CD4-positive, CD25-positive, alpha-beta regulatory T cell (primary cell): Measurements from ENCODE around the gene SRGAP3. TPM values are rescaled to one million over a fixed set of nuclear protein-coding genes. Genes with fewer than 3 reads are reported as not detected.
A peak's percentile ranks its signal among the peaks of the same experiment; 100 is the strongest.

Experiments used
- ATAC-seq, 2 donors: fragments of 150-1000 bp; cut with Tn5 transposase; one replicate each; pipeline ENCODE4 v1.10.0; 2021; ENCODE audit warnings: low read depth in 2 of 2, moderate number of reproducible peaks in 2 of 2, moderate library complexity in 1 of 2
- DNase-seq, 3 donors: peaks; one replicate each; pipeline versions ENCODE4 v3.0.0 to v3.0.0-alpha.2; 2012 to 2022; ENCODE audit warnings: mixed read lengths in 1 of 3
- H3K27ac ChIP-seq: one replicate; pipeline ENCODE4 v1.7.0; 2013; ENCODE audit warnings: mild to moderate bottlenecking, low read length; ENCODE audit not compliant: insufficient read depth, poor library complexity, severe bottlenecking
- H3K27me3 ChIP-seq: one replicate; pipeline ENCODE4 v1.7.0; 2013; ENCODE audit warnings: low read length; ENCODE audit not compliant: control insufficient read depth, insufficient read depth
- H3K36me3 ChIP-seq: one replicate; pipeline ENCODE4 v1.7.0; 2013; ENCODE audit warnings: mild to moderate bottlenecking, low read length, moderate library complexity; ENCODE audit not compliant: control insufficient read depth, insufficient read depth
- H3K4me1 ChIP-seq: 2 replicates; pipeline ENCODE4 v1.7.0; 2013; ENCODE audit warnings: mild to moderate bottlenecking, low read length; ENCODE audit not compliant: insufficient read depth, control insufficient read depth, poor library complexity, severe bottlenecking
- H3K4me3 ChIP-seq: one replicate; pipeline ENCODE4 v1.7.0; 2013; ENCODE audit warnings: low read depth, mild to moderate bottlenecking, low read length, moderate library complexity
- H3K9me3 ChIP-seq, 2 experiments: 1 replicate in 1 of 2; 2 replicates in 1 of 2; pipeline ENCODE4 v1.7.0; 2013; ENCODE audit warnings: low read length in 2 of 2, mild to moderate bottlenecking in 1 of 2, moderate library complexity in 1 of 2; ENCODE audit not compliant: control insufficient read depth in 2 of 2
- H3K27ac Mint-ChIP-seq, 3 donors: one replicate each; pipeline ENCODE4 v1.8.0; 2020 to 2022; ENCODE audit warnings: mild to moderate bottlenecking in 3 of 3, mixed read lengths in 3 of 3, moderate library complexity in 2 of 3
- H3K27me3 Mint-ChIP-seq: one replicate; pipeline ENCODE4 v1.8.0; 2022; ENCODE audit warnings: mild to moderate bottlenecking, mixed read lengths
- H3K36me3 Mint-ChIP-seq: one replicate; pipeline ENCODE4 v1.8.0; 2020; ENCODE audit warnings: mixed read lengths
- H3K4me1 Mint-ChIP-seq, 4 donors: one replicate each; pipeline ENCODE4 v1.8.0; 2020 to 2022; ENCODE audit warnings: mixed read lengths in 4 of 4, mild to moderate bottlenecking in 1 of 4
- H3K4me3 Mint-ChIP-seq, 4 donors: one replicate each; pipeline ENCODE4 v1.8.0; 2020 to 2022; ENCODE audit warnings: mild to moderate bottlenecking in 4 of 4, mixed read lengths in 4 of 4, moderate library complexity in 3 of 4
- H3K9me3 Mint-ChIP-seq, 7 donors: one replicate each; pipeline ENCODE4 v1.8.0; 2020 to 2022; ENCODE audit warnings: mixed read lengths in 7 of 7, mild to moderate bottlenecking in 3 of 7, moderate library complexity in 2 of 7
- polyA plus RNA-seq, 4 donors: library from polyadenylated mRNA; unstranded; fragments of 300-500 nt; fragmentation: Illumina TruSeq; gene quantifications; one replicate each; pipeline ENCODE4 v1.2.3, GENCODE V29; 2021
- total RNA-seq: library from RNA; stranded (reverse); gene quantifications from one replicate; pipeline ENCODE4 v1.2.3, GENCODE V29; 2022

SRGAP3 gene
- total and polyA plus RNA-seq, 5 donors from 2014 or later: 1.8 to 8.1 (median 2.8) TPM

- Mint-ChIP-seq H3K4me3 (no peak overlapping the region), H3K27ac (no peak overlapping the region), H3K36me3 (no peaks in the 10 kb centered on the region), H3K27me3 (peaks cover 23% of the 10 kb centered on the region), H3K4me1 (peaks cover 0 to 4% (median 0%) of the 10 kb centered on the region in 4 donors), H3K9me3 (peaks cover 0 to 1% (median 0%) of the 10 kb centered on the region in 7 donors)
- peak; percentile 65 to 74 (median 71) for DNase-seq
- Histone ChIP-seq H3K36me3 (no peaks in the 10 kb centered on the region), H3K4me1 (no peaks in the 10 kb centered on the region), H3K27ac (no peak overlapping the region), H3K9me3 (no peaks in the 10 kb centered on the region), H3K27me3 (peaks cover 12% of the 10 kb centered on the region), H3K4me3 (no peak overlapping the region)
- peak; percentile 72 to 84 for ATAC-seq
These were observed 278.4 kb downstream of the SRGAP3 start for GRCh38 chr3:8970971-8971589.

- DNase-seq (no peak), ATAC-seq (no peak)
- no peaks in the 10 kb centered on the region for H3K9me3 Mint-ChIP-seq
- peaks cover 23% of the 10 kb centered on the region for H3K27me3 Mint-ChIP-seq
- no peaks in the 10 kb centered on the region for H3K36me3 Mint-ChIP-seq
- H3K4me1 Mint-ChIP-seq: peaks cover 0 to 4% (median under 1%) of the 10 kb centered on the region in 4 donors
- no peak overlapping the region for H3K27ac Mint-ChIP-seq
- Histone ChIP-seq H3K4me3 (no peak overlapping the region), H3K9me3 (no peaks in the 10 kb centered on the region), H3K36me3 (no peaks in the 10 kb centered on the region), H3K27me3 (peaks cover 12% of the 10 kb centered on the region), H3K4me1 (no peaks in the 10 kb centered on the region), H3K27ac (no peak overlapping the region)
- no peak overlapping the region for H3K4me3 Mint-ChIP-seq
These were observed 280.2 kb downstream of the SRGAP3 start for GRCh38 chr3:8969241-8969640.

GRCh38 chr3:8968375-8968882 is 281.0 kb downstream of the SRGAP3 start:
- no peaks in the 10 kb centered on the region for H3K9me3 Mint-ChIP-seq
- no peak for DNase-seq
- peaks cover 24% of the 10 kb centered on the region for H3K27me3 Mint-ChIP-seq

GRCh38 chr3:8967553-8967952 is 281.9 kb downstream of the SRGAP3 start:
- Histone ChIP-seq H3K27me3 (peaks cover 12% of the 10 kb centered on the region), H3K4me3 (no peak overlapping the region), H3K27ac (no peak overlapping the region), H3K9me3 (no peaks in the 10 kb centered on the region), H3K36me3 (no peaks in the 10 kb centered on the region), H3K4me1 (peaks cover 9% of the 10 kb centered on the region)
- Mint-ChIP-seq H3K4me1 (peaks cover 5 to 17% (median 9%) of the 10 kb centered on the region in 4 donors), H3K9me3 (no peaks in the 10 kb centered on the region), H3K27me3 (peaks cover 27% of the 10 kb centered on the region), H3K27ac (no peak overlapping the region), H3K36me3 (no peaks in the 10 kb centered on the region), H3K4me3 (peak overlapping the region in 1 of 4 donors; percentile 78)
- no peak for DNase-seq
- ATAC-seq: no peak

More at GRCh38 chr3:8968375-8968882, 281.0 kb downstream of the SRGAP3 start:
- peaks cover 4% of the 10 kb centered on the region for H3K4me1 ChIP-seq
- no peak overlapping the region for H3K4me3 ChIP-seq
- no peak overlapping the region for H3K27ac ChIP-seq
- Mint-ChIP-seq H3K4me1 (peaks cover 2 to 8% (median 3%) of the 10 kb centered on the region in 4 donors), H3K4me3 (peak overlapping the region in 1 of 4 donors; percentile 78), H3K27ac (peak overlapping the region in 1 of 3 donors; percentile 53), H3K36me3 (no peaks in the 10 kb centered on the region)
- no peaks in the 10 kb centered on the region for H3K9me3 ChIP-seq
- ATAC-seq: no peak
- peaks cover 12% of the 10 kb centered on the region for H3K27me3 ChIP-seq
- H3K36me3 ChIP-seq: no peaks in the 10 kb centered on the region

- H3K27ac Mint-ChIP-seq: no peak overlapping the region
These were observed 282.6 kb downstream of the SRGAP3 start for GRCh38 chr3:8966820-8967348.

GRCh38 chr3:8966150-8966819 is 283.2 kb downstream of the SRGAP3 start:
- ATAC-seq (no peak), DNase-seq (no peak)
- Mint-ChIP-seq H3K9me3 (no peaks in the 10 kb centered on the region), H3K36me3 (no peaks in the 10 kb centered on the region), H3K4me3 (peak overlapping the region in 1 of 4 donors; percentile 42), H3K27ac (no peak overlapping the region), H3K27me3 (peaks cover 27% of the 10 kb centered on the region), H3K4me1 (peaks cover 10 to 30% (median 15%) of the 10 kb centered on the region in 4 donors)
- no peak overlapping the region for H3K4me3 ChIP-seq
- peaks cover 15% of the 10 kb centered on the region for H3K4me1 ChIP-seq
- H3K9me3 ChIP-seq: no peaks in the 10 kb centered on the region
- no peak overlapping the region for H3K27ac ChIP-seq
- H3K27me3 ChIP-seq: peaks cover 12% of the 10 kb centered on the region
- H3K36me3 ChIP-seq: no peaks in the 10 kb centered on the region

More at GRCh38 chr3:8966820-8967348, 282.6 kb downstream of the SRGAP3 start:
- ATAC-seq (no peak), DNase-seq (no peak)
- Histone ChIP-seq H3K4me3 (no peak overlapping the region), H3K9me3 (no peaks in the 10 kb centered on the region), H3K27ac (no peak overlapping the region), H3K36me3 (no peaks in the 10 kb centered on the region), H3K4me1 (peaks cover 15% of the 10 kb centered on the region), H3K27me3 (peaks cover 12% of the 10 kb centered on the region)
- no peaks in the 10 kb centered on the region for H3K36me3 Mint-ChIP-seq
- peak overlapping the region in 1 of 4 donors; percentile 42 for H3K4me3 Mint-ChIP-seq
- peaks cover 27% of the 10 kb centered on the region for H3K27me3 Mint-ChIP-seq
- H3K9me3 Mint-ChIP-seq: no peaks in the 10 kb centered on the region
- peaks cover 7 to 24% (median 14%) of the 10 kb centered on the region in 4 donors for H3K4me1 Mint-ChIP-seq

GRCh38 chr3:8964436-8965370 is 284.7 kb downstream of the SRGAP3 start:
- H3K36me3 ChIP-seq: no peaks in the 10 kb centered on the region
- peaks cover 15% of the 10 kb centered on the region for H3K4me1 ChIP-seq
- no peak for ATAC-seq
- H3K27ac ChIP-seq: no peak overlapping the region
- H3K27ac Mint-ChIP-seq: peak overlapping the region in 2 of 3 donors; percentile 99
- H3K9me3 Mint-ChIP-seq: no peaks in the 10 kb centered on the region
- H3K27me3 ChIP-seq: peaks cover 8% of the 10 kb centered on the region
- peaks cover 4% of the 10 kb centered on the region for H3K36me3 Mint-ChIP-seq
- H3K27me3 Mint-ChIP-seq: peaks cover 20% of the 10 kb centered on the region
- no peak for DNase-seq
- no peaks in the 10 kb centered on the region for H3K9me3 ChIP-seq
- peak overlapping the region; percentile 35 to 99 (median 96) for H3K4me3 Mint-ChIP-seq
- H3K4me1 Mint-ChIP-seq: peaks cover 16 to 37% (median 23%) of the 10 kb centered on the region in 4 donors
- no peak overlapping the region for H3K4me3 ChIP-seq
